ENCODE measurements around the gene CCNJL. TPM values are rescaled to one million over a fixed set of nuclear protein-coding genes. Genes with fewer than 3 reads are reported as not detected.

Gene CCNJL
- total and polyA plus RNA-seq, 2 experiments from 2014 or later = 28.4 to 29.2 TPM

GRCh38 chr5:160353379-160353778 is 41.0 kb upstream of the CCNJL start (continued):
- TF ChIP-seq, protein P1, sequence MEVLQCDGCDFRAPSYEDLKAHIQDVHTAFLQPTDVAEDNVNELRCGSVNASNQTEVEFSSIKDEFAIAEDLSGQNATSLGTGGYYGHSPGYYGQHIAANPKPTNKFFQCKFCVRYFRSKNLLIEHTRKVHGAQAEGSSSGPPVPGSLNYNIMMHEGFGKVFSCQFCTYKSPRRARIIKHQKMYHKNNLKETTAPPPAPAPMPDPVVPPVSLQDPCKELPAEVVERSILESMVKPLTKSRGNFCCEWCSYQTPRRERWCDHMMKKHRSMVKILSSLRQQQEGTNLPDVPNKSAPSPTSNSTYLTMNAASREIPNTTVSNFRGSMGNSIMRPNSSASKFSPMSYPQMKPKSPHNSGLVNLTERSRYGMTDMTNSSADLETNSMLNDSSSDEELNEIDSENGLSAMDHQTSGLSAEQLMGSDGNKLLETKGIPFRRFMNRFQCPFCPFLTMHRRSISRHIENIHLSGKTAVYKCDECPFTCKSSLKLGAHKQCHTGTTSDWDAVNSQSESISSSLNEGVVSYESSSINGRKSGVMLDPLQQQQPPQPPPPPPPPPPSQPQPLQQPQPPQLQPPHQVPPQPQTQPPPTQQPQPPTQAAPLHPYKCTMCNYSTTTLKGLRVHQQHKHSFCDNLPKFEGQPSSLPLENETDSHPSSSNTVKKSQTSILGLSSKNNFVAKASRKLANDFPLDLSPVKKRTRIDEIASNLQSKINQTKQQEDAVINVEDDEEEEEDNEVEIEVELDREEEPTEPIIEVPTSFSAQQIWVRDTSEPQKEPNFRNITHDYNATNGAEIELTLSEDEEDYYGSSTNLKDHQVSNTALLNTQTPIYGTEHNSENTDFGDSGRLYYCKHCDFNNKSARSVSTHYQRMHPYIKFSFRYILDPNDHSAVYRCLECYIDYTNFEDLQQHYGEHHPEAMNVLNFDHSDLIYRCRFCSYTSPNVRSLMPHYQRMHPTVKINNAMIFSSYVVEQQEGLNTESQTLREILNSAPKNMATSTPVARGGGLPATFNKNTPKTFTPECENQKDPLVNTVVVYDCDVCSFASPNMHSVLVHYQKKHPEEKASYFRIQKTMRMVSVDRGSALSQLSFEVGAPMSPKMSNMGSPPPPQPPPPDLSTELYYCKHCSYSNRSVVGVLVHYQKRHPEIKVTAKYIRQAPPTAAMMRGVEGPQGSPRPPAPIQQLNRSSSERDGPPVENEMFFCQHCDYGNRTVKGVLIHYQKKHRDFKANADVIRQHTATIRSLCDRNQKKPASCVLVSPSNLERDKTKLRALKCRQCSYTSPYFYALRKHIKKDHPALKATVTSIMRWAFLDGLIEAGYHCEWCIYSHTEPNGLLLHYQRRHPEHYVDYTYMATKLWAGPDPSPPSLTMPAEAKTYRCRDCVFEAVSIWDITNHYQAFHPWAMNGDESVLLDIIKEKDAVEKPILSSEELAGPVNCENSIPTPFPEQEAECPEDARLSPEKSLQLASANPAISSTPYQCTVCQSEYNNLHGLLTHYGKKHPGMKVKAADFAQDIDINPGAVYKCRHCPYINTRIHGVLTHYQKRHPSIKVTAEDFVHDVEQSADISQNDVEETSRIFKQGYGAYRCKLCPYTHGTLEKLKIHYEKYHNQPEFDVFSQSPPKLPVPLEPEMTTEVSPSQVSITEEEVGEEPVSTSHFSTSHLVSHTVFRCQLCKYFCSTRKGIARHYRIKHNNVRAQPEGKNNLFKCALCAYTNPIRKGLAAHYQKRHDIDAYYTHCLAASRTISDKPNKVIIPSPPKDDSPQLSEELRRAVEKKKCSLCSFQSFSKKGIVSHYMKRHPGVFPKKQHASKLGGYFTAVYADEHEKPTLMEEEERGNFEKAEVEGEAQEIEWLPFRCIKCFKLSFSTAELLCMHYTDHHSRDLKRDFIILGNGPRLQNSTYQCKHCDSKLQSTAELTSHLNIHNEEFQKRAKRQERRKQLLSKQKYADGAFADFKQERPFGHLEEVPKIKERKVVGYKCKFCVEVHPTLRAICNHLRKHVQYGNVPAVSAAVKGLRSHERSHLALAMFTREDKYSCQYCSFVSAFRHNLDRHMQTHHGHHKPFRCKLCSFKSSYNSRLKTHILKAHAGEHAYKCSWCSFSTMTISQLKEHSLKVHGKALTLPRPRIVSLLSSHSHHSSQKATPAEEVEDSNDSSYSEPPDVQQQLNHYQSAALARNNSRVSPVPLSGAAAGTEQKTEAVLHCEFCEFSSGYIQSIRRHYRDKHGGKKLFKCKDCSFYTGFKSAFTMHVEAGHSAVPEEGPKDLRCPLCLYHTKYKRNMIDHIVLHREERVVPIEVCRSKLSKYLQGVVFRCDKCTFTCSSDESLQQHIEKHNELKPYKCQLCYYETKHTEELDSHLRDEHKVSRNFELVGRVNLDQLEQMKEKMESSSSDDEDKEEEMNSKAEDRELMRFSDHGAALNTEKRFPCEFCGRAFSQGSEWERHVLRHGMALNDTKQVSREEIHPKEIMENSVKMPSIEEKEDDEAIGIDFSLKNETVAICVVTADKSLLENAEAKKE (CRISPR knock-in tag; IDR thresholded peaks at IDR 0.05) = no peak
- no peak for TF ChIP-seq ZNF331 (CRISPR knock-in tag; IDR thresholded peaks at IDR 0.05; ENCODE audit: low read depth)
- no peak for TF ChIP-seq JUNB (IDR thresholded peaks at IDR 0.05; ENCODE audit: unreplicated experiment)
- no peak for TF ChIP-seq CTCF (conservative IDR thresholded peaks at IDR 0.05; ENCODE audit: low read depth in 2 of 2)
- no peak for TF ChIP-seq POLR2AphosphoS5 (IDR thresholded peaks at IDR 0.05; ENCODE audit: low read depth)
- no peak for TF ChIP-seq NANOG (IDR thresholded peaks at IDR 0.05; ENCODE audit: borderline replicate concordance)
- TF ChIP-seq EZH2phosphoT487 (IDR thresholded peaks at IDR 0.05; ENCODE audit: unreplicated experiment) = no peak
- TF ChIP-seq CREB1 (CRISPR knock-in tag; IDR thresholded peaks at IDR 0.05; ENCODE audit: low read depth) = no peak
- no peak for TF ChIP-seq STAT1 (IDR thresholded peaks at IDR 0.05; ENCODE audit: unreplicated experiment)

GRCh38 chr5:160352308-160352707 is 39.9 kb upstream of the CCNJL start:
- Mint-ChIP-seq H3K4me1 (peaks cover 14% of the 10 kb centered on the region), H3K27me3 (ENCODE audit: insufficient read depth, low read depth, poor library complexity) (peaks cover 5% of the 10 kb centered on the region), H3K9me3 (no peaks in the 10 kb centered on the region), H3K36me3 (ENCODE audit: low read depth) (no peaks in the 10 kb centered on the region; the same call in 2 of the 3 replicates), H3K27ac (no peak overlapping the region), H3K4me3 (no peak overlapping the region)
- H3K36me3 ChIP-seq (ENCODE audit: insufficient read depth) = no peaks in the 10 kb centered on the region
- ATAC-seq = no peak
- H3K4me2 ChIP-seq = no peak overlapping the region
- no peaks in the 10 kb centered on the region for H4K20me1 ChIP-seq (replicated peaks; ENCODE audit: insufficient read depth)
- H3K9me2 ChIP-seq (ENCODE audit: insufficient read depth) = no peaks in the 10 kb centered on the region
- H3K27ac ChIP-seq (ENCODE audit: low read depth) = no peak overlapping the region
- H3K79me2 ChIP-seq (replicated peaks; ENCODE audit: insufficient read depth) = no peaks in the 10 kb centered on the region
- H3K27me3 ChIP-seq (ENCODE audit: insufficient read depth) = no peaks in the 10 kb centered on the region
- TF ChIP-seq NANOG (IDR thresholded peaks at IDR 0.05; ENCODE audit: borderline replicate concordance) = no peak
- 0 out of 2 replicates have a peak overlapping the region, but pooled peaks have one; percentile 32 for H2AFZ ChIP-seq
- H3F3A ChIP-seq (replicated peaks; ENCODE audit: low read depth) = no peaks in the 10 kb centered on the region
- H3K4me3 ChIP-seq = no peak overlapping the region
- no peaks in the 10 kb centered on the region for H3K4me1 ChIP-seq (ENCODE audit: insufficient read depth)
- DNase-seq (ENCODE audit: low spot score) = no peak
